Midbrain (tissue), 1 donor: ENCODE measurements around the gene TSPO.
"Not testable (repeated sequence)": the region's sequence is repeated elsewhere in the genome, so short reads cannot be mapped to it uniquely, and the experiment has no call there.

Experiments
- DNase-seq: peaks from one replicate; lab custom pipeline; 2025; lab: John Stamatoyannopoulos, UW

TSPO gene

GRCh38 chr22:43151251-43152002, at the start of gene TSPO:
Gene TSPO (plus strand): TSS chr22:43151559. CDS start chr22:43159239, 7,680 bp downstream.
- peak; percentile 85 for DNase-seq

GRCh38 chr22:43104056-43104625, 47.2 kb upstream of the TSPO start:
- not testable (repeated sequence) for DNase-seq

GRCh38 chr22:43104950-43105349, 46.4 kb upstream of the TSPO start:
- DNase-seq, result not testable (repeated sequence)

- no peak for DNase-seq
Measured at GRCh38 chr22:43106302-43106701, 45.1 kb upstream of the TSPO start.

- DNase-seq, result no peak
Measured at GRCh38 chr22:43109511-43109910, 41.8 kb upstream of the TSPO start.

GRCh38 chr22:43109921-43110443, 41.4 kb upstream of the TSPO start:
- no peak for DNase-seq

- DNase-seq, result no peak
Measured at GRCh38 chr22:43110444-43110926, 40.9 kb upstream of the TSPO start, which contains the start of gene BIK. Gene BIK (plus strand): TSS chr22:43110750. CDS start chr22:43124023, 13,273 bp downstream.

GRCh38 chr22:43110927-43111623, 40.3 kb upstream of the TSPO start:
- DNase-seq, result no peak

- DNase-seq, result no peak
Measured at GRCh38 chr22:43113526-43114251, 37.7 kb upstream of the TSPO start.

GRCh38 chr22:43114958-43115357, 36.4 kb upstream of the TSPO start:
- no peak for DNase-seq

- no peak for DNase-seq
Measured at GRCh38 chr22:43116932-43117331, 34.4 kb upstream of the TSPO start.

- no peak for DNase-seq
Measured at GRCh38 chr22:43118024-43118849, 33.1 kb upstream of the TSPO start.

GRCh38 chr22:43118953-43119458, 32.4 kb upstream of the TSPO start:
- DNase-seq, result no peak

GRCh38 chr22:43126501-43127165, 24.7 kb upstream of the TSPO start:
- DNase-seq, result no peak

GRCh38 chr22:43127166-43127908, 24.0 kb upstream of the TSPO start:
- no peak for DNase-seq

- no peak for DNase-seq
Measured at GRCh38 chr22:43128116-43128515, 23.2 kb upstream of the TSPO start.

- DNase-seq, result no peak
Measured at GRCh38 chr22:43128928-43129424, 22.4 kb upstream of the TSPO start.

- DNase-seq, result no peak
Measured at GRCh38 chr22:43129426-43130425, 21.6 kb upstream of the TSPO start.
